SK-N-SH treated with all-trans-retinoic acid at 6 μM for 48 hours (cell line): Measurements from ENCODE around the gene GPHN.

Source experiments
- ATAC-seq: fragments of 200-7000 bp; cut with Tn5 transposase; 3 replicates; pipeline ENCODE4 v1.9.1; 2020; ENCODE audit warnings: mild to moderate bottlenecking, moderate library complexity
- ARNTL ChIP-seq: fragments of 450-650 bp; formaldehyde crosslinking; IDR thresholded peaks from 2 replicates; pipeline ENCODE4 v1.5.0; 2020; ENCODE audit warnings: low read depth, mild to moderate bottlenecking, moderate library complexity, borderline replicate concordance
- BACH2 ChIP-seq: fragments of 250-450 bp; sonication (Bioruptor Pico); IDR thresholded peaks from 2 replicates; pipeline ENCODE4 v1.9.0; 2021; ENCODE audit warnings: mild to moderate bottlenecking, borderline replicate concordance
- CSDC2 ChIP-seq: fragments of 250-450 bp; sonication (Bioruptor Pico); IDR thresholded peaks from 2 replicates; pipeline ENCODE4 v1.5.0; 2020; ENCODE audit warnings: mild to moderate bottlenecking, moderate library complexity
- CSRNP3 ChIP-seq: fragments of 250-450 bp; sonication (Bioruptor Pico); IDR thresholded peaks from 2 replicates; pipeline ENCODE4 v1.5.1; 2021; ENCODE audit warnings: mild to moderate bottlenecking, moderate library complexity
- GLIS3 ChIP-seq: fragments of 250-450 bp; sonication (Bioruptor Pico); IDR thresholded peaks from 2 replicates; pipeline ENCODE4 v1.5.0; 2020; ENCODE audit warnings: mild to moderate bottlenecking, moderate library complexity
- ISL1 ChIP-seq: fragments of 250-450 bp; sonication (Bioruptor Pico); IDR thresholded peaks from 2 replicates; pipeline ENCODE4 v2.1.2; 2022; ENCODE audit warnings: mild to moderate bottlenecking, moderate library complexity
- RARB ChIP-seq: fragments of 250-450 bp; sonication (Bioruptor Pico); IDR thresholded peaks from 2 replicates; pipeline ENCODE4 v1.8.0; 2021; ENCODE audit warnings: mild to moderate bottlenecking, moderate library complexity
- TCF4 ChIP-seq: fragments of 250-450 bp; sonication (Bioruptor Pico); IDR thresholded peaks from 2 replicates; pipeline ENCODE4 v1.8.0; 2021; ENCODE audit warnings: mild to moderate bottlenecking, moderate library complexity, borderline replicate concordance
- TOX ChIP-seq: fragments of 250-450 bp; sonication (Bioruptor Pico); IDR thresholded peaks from 2 replicates; pipeline ENCODE4 v1.8.0; 2021; ENCODE audit warnings: mild to moderate bottlenecking, moderate library complexity, borderline replicate concordance
- ZC3H10 ChIP-seq: fragments of 250-450 bp; sonication (Bioruptor Pico); IDR thresholded peaks from 2 replicates; pipeline ENCODE4 v1.5.1; 2021; ENCODE audit warnings: mild to moderate bottlenecking, moderate library complexity
- ZFP3 ChIP-seq: fragments of 250-450 bp; sonication (Bioruptor Pico); IDR thresholded peaks from 2 replicates; pipeline ENCODE4 v1.5.0; 2020; ENCODE audit warnings: mild to moderate bottlenecking, moderate library complexity
- ZFP30 ChIP-seq: fragments of 450-650 bp; formaldehyde crosslinking; IDR thresholded peaks from 2 replicates; pipeline ENCODE4 v1.5.0; 2022; ENCODE audit warnings: mild to moderate bottlenecking, moderate library complexity
- ZNF565 ChIP-seq: fragments of 450-650 bp; formaldehyde crosslinking; conservative IDR thresholded peaks from 2 replicates; pipeline ENCODE4 v1.5.0; 2020; ENCODE audit warnings: low read depth, mild to moderate bottlenecking, moderate library complexity
- ZNF8 ChIP-seq: fragments of 450-650 bp; formaldehyde crosslinking; IDR thresholded peaks from 2 replicates; pipeline ENCODE4 v1.5.0; 2020; ENCODE audit warnings: mild to moderate bottlenecking, moderate library complexity
- TF ChIP-seq, protein P1 (sequence below): fragments of 250-450 bp; sonication (Bioruptor Pico); IDR thresholded peaks from 2 replicates; pipeline ENCODE4 v1.5.0; 2020; ENCODE audit warnings: mild to moderate bottlenecking, moderate library complexity
- TF ChIP-seq, protein P2 (sequence below): fragments of 250-450 bp; sonication (Bioruptor Pico); IDR thresholded peaks from 2 replicates; pipeline ENCODE4 v1.8.0; 2020; ENCODE audit warnings: mild to moderate bottlenecking, moderate library complexity, borderline replicate concordance
- TF ChIP-seq, protein P3 (sequence below): fragments of 250-450 bp; sonication (Bioruptor Pico); IDR thresholded peaks from 2 replicates; pipeline ENCODE4 v1.5.1; 2020; ENCODE audit warnings: low read depth, mild to moderate bottlenecking, moderate library complexity

GPHN gene

GRCh38 chr14:66635435-66635834, 127.5 kb downstream of the GPHN start:
- no peak for ATAC-seq
- TF ChIP-seq, protein P1, sequence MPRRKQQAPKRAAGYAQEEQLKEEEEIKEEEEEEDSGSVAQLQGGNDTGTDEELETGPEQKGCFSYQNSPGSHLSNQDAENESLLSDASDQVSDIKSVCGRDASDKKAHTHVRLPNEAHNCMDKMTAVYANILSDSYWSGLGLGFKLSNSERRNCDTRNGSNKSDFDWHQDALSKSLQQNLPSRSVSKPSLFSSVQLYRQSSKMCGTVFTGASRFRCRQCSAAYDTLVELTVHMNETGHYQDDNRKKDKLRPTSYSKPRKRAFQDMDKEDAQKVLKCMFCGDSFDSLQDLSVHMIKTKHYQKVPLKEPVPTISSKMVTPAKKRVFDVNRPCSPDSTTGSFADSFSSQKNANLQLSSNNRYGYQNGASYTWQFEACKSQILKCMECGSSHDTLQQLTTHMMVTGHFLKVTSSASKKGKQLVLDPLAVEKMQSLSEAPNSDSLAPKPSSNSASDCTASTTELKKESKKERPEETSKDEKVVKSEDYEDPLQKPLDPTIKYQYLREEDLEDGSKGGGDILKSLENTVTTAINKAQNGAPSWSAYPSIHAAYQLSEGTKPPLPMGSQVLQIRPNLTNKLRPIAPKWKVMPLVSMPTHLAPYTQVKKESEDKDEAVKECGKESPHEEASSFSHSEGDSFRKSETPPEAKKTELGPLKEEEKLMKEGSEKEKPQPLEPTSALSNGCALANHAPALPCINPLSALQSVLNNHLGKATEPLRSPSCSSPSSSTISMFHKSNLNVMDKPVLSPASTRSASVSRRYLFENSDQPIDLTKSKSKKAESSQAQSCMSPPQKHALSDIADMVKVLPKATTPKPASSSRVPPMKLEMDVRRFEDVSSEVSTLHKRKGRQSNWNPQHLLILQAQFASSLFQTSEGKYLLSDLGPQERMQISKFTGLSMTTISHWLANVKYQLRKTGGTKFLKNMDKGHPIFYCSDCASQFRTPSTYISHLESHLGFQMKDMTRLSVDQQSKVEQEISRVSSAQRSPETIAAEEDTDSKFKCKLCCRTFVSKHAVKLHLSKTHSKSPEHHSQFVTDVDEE (CRISPR knock-in tag) = no peak
- TF ChIP-seq CSRNP3 (CRISPR knock-in tag) (no peak), CSDC2 (CRISPR knock-in tag) (no peak), GLIS3 (CRISPR knock-in tag) (no peak), ISL1 (CRISPR knock-in tag) (peak; percentile 94), TOX (CRISPR knock-in tag) (no peak), ZC3H10 (no peak)

DNA sequence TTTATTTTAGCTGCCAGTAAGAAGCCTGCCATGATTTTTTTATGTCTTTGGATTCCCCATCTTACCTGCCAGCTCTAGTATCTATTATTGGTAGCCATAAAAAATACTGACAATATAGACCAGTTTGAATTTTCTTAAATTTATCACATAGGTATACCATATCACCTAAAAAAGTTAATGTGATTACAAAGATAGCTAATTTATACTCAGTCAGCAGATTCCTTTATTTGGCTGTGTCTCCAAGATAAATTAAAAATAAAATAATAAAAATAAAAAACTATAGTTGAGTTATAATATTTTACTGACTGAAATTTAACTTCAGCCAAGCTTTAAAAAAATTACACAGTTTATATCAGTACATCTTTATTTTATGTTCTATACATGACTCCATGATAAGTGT, 128.3 kb downstream of the GPHN start:
- TF ChIP-seq RARB (CRISPR knock-in tag) (no peak), ARNTL (CRISPR knock-in tag) (no peak), BACH2 (CRISPR knock-in tag) (no peak), ZFP3 (CRISPR knock-in tag) (no peak), ZC3H10 (no peak), ZFP30 (CRISPR knock-in tag) (no peak), ZNF8 (CRISPR knock-in tag) (no peak)
- ATAC-seq = no peak

- peak; percentile 34; the same call in 1 of the 3 replicates for ATAC-seq
- TF ChIP-seq ZNF8 (CRISPR knock-in tag) (no peak), ZFP3 (CRISPR knock-in tag) (no peak)
- TF ChIP-seq, all 23 proteins: peak for 0
Measured at GRCh38 chr14:66638689-66639088, 130.7 kb downstream of the GPHN start.

GRCh38 chr14:66641861-66642635, 134.1 kb downstream of the GPHN start:
- TF ChIP-seq CSRNP3 (CRISPR knock-in tag) = no peak
- no peak for TF ChIP-seq ZNF565 (CRISPR knock-in tag)
- TF ChIP-seq, protein P2, sequence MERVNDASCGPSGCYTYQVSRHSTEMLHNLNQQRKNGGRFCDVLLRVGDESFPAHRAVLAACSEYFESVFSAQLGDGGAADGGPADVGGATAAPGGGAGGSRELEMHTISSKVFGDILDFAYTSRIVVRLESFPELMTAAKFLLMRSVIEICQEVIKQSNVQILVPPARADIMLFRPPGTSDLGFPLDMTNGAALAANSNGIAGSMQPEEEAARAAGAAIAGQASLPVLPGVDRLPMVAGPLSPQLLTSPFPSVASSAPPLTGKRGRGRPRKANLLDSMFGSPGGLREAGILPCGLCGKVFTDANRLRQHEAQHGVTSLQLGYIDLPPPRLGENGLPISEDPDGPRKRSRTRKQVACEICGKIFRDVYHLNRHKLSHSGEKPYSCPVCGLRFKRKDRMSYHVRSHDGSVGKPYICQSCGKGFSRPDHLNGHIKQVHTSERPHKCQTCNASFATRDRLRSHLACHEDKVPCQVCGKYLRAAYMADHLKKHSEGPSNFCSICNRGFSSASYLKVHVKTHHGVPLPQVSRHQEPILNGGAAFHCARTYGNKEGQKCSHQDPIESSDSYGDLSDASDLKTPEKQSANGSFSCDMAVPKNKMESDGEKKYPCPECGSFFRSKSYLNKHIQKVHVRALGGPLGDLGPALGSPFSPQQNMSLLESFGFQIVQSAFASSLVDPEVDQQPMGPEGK (CRISPR knock-in tag) = no peak
- TF ChIP-seq, all 23 proteins: peak for 0
- ATAC-seq = peak; percentile 41; the same call in 2 of the 3 replicates

- peak; percentile 82 for ATAC-seq
Measured at GRCh38 chr14:66643344-66643743, 135.4 kb downstream of the GPHN start.

More at GRCh38 chr14:66643344-66643743, 135.4 kb downstream of the GPHN start:
- TF ChIP-seq ZFP3 (CRISPR knock-in tag) = 0 out of 2 replicates have a peak, but pooled peaks have one; percentile 37
- TF ChIP-seq CSRNP3 (CRISPR knock-in tag) = 0 out of 2 replicates have a peak, but pooled peaks have one; percentile 53
- TF ChIP-seq, protein P3, sequence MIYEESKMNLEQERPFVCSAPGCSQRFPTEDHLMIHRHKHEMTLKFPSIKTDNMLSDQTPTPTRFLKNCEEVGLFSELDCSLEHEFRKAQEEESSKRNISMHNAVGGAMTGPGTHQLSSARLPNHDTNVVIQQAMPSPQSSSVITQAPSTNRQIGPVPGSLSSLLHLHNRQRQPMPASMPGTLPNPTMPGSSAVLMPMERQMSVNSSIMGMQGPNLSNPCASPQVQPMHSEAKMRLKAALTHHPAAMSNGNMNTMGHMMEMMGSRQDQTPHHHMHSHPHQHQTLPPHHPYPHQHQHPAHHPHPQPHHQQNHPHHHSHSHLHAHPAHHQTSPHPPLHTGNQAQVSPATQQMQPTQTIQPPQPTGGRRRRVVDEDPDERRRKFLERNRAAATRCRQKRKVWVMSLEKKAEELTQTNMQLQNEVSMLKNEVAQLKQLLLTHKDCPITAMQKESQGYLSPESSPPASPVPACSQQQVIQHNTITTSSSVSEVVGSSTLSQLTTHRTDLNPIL (CRISPR knock-in tag) = peak; percentile 13; the same call in 1 of the 2 replicates
- peak; percentile 98 for TF ChIP-seq ISL1 (CRISPR knock-in tag)
- peak; percentile 51; the same call in 1 of the 2 replicates for TF ChIP-seq TCF4 (CRISPR knock-in tag)
- no peak for TF ChIP-seq ZNF8 (CRISPR knock-in tag)
- TF ChIP-seq TOX (CRISPR knock-in tag) = no peak
